HG02571 (cell line): ENCODE data around the gene USP10.

Source experiments
- ATAC-seq: cut with Tn5 transposase; IDR thresholded peaks from one replicate; pipeline ENCODE4 v1.9.1; 2021; ENCODE audit warnings: mild to moderate bottlenecking, moderate library complexity; ENCODE audit not compliant: unreplicated experiment

USP10 gene

GRCh38 chr16:84820305-84820684, 120.5 kb downstream of the USP10 start:
- no peak for ATAC-seq

- ATAC-seq: no peak
Observed at GRCh38 chr16:84820771-84821170, 121.0 kb downstream of the USP10 start.

GRCh38 chr16:84821179-84821578, 121.4 kb downstream of the USP10 start:
- no peak for ATAC-seq

- no peak for ATAC-seq
Observed at GRCh38 chr16:84821728-84822689, 122.2 kb downstream of the USP10 start.

GRCh38 chr16:84822990-84823389, 123.2 kb downstream of the USP10 start:
- no peak for ATAC-seq

- no peak for ATAC-seq
Observed at GRCh38 chr16:84823484-84823883, 123.7 kb downstream of the USP10 start.

GRCh38 chr16:84823926-84824325, 124.1 kb downstream of the USP10 start:
- no peak for ATAC-seq

GRCh38 chr16:84825896-84826557, 126.2 kb downstream of the USP10 start:
- no peak for ATAC-seq

- no peak for ATAC-seq
Observed at GRCh38 chr16:84826558-84826941, 126.8 kb downstream of the USP10 start.

- no peak for ATAC-seq
Observed at GRCh38 chr16:84827131-84827574, 127.4 kb downstream of the USP10 start.

- ATAC-seq: no peak
Observed at GRCh38 chr16:84827897-84828296, 128.1 kb downstream of the USP10 start.

GRCh38 chr16:84828322-84828721, 128.5 kb downstream of the USP10 start:
- ATAC-seq: no peak
